NCI-H1092 treated with DMSO at 0.1 percent for 48 hours (cell line): ENCODE results near the gene LRFN2.

ENCODE experiments used
- DNase-seq: peaks from one replicate; lab custom pipeline; 2025; lab: John Stamatoyannopoulos, UW

The LRFN2 gene

GRCh38 chr6:40476673-40477072 is 110.5 kb downstream of the LRFN2 start:
- no peak for DNase-seq

DNA sequence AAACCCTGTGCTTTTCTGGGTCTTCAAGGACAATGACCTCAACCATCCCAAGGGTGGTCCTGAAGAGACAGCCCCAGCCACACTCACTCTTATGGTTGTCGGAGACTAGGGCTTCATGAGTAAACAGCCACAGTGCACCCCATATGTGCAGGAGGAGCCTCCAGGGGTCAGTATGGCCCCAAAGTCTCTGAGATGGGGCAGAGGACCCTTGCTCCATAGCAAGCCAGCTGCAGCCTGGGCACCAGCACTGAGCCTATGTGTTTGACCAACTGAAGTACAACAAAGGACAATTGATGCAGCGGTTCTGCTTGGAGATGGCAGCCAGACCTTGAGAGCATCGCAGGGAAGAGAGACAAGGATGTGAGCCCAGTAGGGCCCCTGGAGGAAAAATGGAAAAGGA is 112.2 kb downstream of the LRFN2 start:
- DNase-seq, result no peak

- DNase-seq, result no peak
Observed at GRCh38 chr6:40473026-40473425, 114.1 kb downstream of the LRFN2 start.

- peak; percentile 80 for DNase-seq
Observed at GRCh38 chr6:40472353-40472752, 114.8 kb downstream of the LRFN2 start.

DNA sequence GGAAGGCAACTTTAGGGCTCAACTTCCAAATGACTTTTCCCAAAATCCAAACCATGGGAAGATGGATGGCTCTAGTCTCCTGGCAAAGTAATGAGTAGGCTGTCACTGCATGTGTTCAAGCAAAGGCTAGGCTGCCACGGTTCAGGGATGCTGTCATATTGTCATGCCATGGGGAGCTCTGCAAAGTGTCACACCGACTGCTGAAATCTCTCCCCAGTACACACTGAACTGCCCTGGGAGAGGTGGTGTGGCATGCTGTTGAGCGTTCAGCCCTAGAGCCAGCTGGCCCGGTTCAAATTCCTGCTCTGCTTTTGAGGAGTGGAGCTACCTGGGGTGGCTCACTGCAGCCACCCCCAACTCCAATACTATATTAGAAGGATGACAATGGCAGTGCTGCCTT is 115.9 kb downstream of the LRFN2 start:
- DNase-seq, result no peak

DNA sequence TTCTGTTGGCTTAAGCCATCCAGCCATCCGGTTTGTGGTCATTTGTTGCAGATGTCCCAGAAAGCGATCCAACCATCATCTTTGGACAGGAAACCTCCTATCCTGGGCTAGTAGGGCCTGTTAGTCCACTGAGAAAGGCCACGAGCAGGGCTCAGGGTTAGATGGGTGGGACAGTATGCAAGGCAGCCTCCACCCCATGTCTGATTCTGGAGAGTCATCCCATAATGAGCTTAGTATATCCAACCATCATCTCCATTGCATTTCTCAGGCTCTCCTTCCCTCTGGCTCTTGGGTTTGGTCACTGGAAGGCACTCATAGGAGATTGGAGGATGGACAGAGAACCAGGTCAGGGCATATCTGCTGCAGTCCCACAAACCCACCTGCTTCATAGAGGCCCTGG is 117.8 kb downstream of the LRFN2 start:
- no peak for DNase-seq

- no peak for DNase-seq
Observed at GRCh38 chr6:40466986-40467539, 120.1 kb downstream of the LRFN2 start.

GRCh38 chr6:40461643-40462042 is 125.5 kb downstream of the LRFN2 start:
- no peak for DNase-seq

DNA sequence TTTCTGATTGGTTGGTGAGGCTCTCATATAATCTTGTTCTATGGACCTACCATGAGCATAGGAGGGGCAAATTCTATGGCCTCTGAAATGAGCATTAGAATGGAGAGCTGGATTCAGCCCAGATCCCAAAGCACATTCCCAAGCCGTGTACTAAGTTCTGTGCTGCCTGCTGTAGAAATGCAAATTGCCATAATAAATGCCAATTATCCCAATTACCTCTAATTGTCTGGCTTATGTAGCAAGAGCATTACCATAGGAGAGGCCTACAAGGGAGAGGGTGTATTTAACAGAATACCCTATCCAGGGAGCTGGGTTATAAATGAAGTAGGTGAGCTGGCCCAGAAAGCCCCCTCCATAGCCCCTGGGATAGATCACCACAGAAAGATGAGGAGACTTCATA is 126.8 kb downstream of the LRFN2 start:
- no peak for DNase-seq

- DNase-seq, result no peak
Observed at GRCh38 chr6:40457261-40457660, 129.9 kb downstream of the LRFN2 start.

DNA sequence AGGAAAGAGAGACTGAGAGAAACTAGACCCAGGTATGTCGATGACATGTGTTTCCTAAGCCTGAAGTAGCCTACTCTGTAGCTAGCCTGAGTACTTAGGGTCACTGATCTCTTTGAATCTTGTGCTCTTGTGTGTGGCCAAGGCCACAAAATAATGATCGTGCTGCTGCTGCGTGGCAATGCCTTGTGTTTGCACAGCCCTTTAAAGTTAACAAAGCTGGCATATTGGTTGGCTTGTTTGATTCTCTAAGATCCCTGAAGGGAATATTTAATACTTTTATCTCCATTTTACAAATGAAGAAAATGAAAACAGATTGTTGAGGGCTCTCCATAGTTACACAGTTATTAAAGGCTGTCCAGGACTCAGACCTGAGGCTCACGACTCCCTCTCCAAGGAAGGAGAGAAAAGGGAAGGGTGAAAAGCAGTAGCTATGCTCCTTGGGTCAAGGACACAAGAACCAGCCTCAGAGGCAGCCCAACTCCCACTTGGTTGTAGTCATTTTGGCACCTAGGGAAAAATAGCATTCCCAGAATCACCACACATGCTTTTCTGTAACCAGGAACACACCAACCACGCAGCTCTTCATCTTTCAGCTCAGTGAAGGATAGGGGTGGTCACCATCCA is 130.7 kb downstream of the LRFN2 start:
- DNase-seq, result no peak

GRCh38 chr6:40455686-40456389 is 131.3 kb downstream of the LRFN2 start:
- DNase-seq, result no peak

- no peak for DNase-seq
Observed at GRCh38 chr6:40450483-40450882, 136.7 kb downstream of the LRFN2 start.

DNA sequence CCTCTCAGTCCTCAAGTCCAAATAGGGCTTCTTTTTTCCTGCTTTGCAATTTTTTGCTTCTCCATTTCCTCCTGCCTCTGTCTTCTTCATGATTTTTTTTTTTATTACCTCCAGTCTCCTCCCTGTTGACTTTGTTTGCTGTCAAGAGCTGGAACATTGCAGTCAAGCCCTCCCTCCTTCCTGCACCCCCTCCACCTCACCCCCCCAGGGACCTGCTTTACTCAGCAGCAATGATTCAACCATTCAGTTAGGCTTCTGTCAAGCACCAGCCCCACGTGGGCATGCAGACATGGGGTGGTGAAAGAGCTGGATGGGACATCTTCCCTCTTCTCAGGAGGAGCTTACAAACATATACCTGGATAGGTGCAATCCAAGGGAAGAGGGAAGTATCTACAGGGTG is 142.4 kb downstream of the LRFN2 start:
- no peak for DNase-seq

- no peak for DNase-seq
Observed at GRCh38 chr6:40444312-40444711, 142.9 kb downstream of the LRFN2 start.

DNA sequence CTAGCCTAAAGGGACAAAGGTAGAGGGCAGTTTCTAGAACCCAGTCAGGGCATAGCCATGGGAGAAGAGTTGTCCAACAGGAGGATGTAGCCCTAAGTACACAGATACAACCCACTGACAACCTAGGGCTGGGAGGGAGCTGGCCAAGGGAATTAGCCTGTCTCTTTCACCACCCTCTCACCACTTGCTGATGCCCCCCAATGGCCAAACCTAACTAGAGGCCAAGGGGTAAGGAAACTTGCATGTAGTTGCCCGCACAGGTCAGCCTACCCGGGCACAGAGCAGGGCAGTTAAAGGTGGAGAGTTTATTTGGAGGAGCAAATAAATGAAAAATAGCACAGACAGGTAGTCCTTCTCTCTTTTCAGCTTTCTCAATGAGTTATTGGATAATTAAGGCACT is 143.3 kb downstream of the LRFN2 start:
- no peak for DNase-seq

DNA sequence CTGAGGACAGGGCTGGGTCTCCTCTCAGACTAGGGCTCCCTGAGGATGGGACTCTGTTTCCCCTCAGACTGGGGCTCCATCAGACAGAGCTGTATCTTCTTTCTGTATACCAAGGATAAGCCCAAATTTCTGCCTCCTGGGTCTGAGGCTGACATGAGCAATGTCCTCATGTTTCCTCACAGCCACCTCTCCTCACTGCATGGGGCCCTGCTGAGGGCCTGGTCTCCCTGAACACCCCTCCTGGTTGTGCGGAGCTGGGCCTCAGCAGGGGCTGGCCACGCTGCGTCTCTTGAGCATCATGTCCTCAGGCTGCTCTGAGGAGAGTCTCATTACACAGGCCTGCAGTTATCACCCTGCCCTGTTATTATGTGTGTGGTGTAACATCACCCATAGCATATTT is 144.6 kb downstream of the LRFN2 start:
- no peak for DNase-seq

DNA sequence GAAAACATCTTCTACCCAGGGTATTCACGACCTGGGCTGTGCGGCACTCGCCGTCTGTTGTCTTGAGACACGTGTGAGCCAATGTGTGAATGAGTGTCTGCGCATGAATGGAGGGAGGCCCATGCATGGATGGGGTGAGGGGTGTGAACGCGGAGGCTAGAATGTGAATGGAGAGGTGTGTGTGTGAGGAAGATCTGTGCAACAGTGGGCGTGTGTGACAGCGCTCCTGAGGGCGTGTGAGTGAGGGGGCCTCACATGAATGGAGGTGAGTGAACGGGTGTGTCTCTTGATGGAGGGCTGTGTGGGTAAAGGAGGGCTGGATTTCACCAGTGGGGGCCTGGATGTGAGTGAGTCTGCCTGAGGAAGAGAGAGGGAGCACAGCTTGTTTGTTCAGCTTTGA is 146.0 kb downstream of the LRFN2 start:
- no peak for DNase-seq

- no peak for DNase-seq
Observed at GRCh38 chr6:40440053-40440452, 147.1 kb downstream of the LRFN2 start.

- no peak for DNase-seq
Observed at GRCh38 chr6:40439026-40439800, 148.0 kb downstream of the LRFN2 start.

DNA sequence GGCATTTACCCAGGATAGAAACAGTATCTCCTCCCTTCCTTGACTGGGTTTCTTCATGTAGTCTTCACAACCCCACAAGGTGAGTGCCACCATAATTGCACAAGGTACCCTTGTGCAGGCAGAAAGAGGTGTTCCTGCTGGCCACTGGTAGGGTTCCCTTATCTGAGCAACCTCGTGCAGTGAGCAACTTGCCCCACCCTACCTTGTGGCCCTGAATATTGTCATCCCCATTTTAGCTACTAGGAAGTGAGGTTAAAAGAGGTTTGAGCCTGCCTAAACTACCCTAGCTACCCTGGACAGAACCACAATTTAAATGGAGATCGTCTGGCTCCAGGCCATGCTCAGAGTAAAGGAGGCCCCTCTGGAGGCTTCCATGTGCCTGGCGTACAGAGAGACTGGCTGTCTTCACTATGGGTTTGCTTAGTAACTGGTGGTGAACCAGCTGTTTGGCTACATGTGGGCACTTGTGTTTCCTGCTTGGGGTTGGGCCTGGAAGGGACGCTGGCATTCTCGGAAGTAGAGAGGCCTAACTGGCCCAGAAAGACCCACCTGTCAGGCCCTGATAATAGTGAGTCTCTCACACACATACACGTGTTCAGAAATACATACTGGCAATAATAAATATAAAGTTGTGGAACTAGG is 148.8 kb downstream of the LRFN2 start:
- no peak for DNase-seq

GRCh38 chr6:40437631-40438030 is 149.5 kb downstream of the LRFN2 start:
- no peak for DNase-seq
